Measurements from ENCODE around the gene CCDC102A.
"Not testable (repeated sequence)": the region's sequence is repeated elsewhere in the genome, so short reads cannot be mapped to it uniquely, and the experiment has no call there.

The CCDC102A gene

GRCh38 chr16:57564571-57565270, 28.4 kb upstream of the CCDC102A start:
- no peak for FAIRE-seq

GRCh38 chr16:57563761-57564160, 27.4 kb upstream of the CCDC102A start:
- FAIRE-seq = no peak

- no peak for FAIRE-seq
Measured at GRCh38 chr16:57563487-57563750, 27.0 kb upstream of the CCDC102A start.

GRCh38 chr16:57562669-57563486, 26.5 kb upstream of the CCDC102A start:
- FAIRE-seq = no peak

- no peak for FAIRE-seq
Measured at GRCh38 chr16:57562066-57562465, 25.7 kb upstream of the CCDC102A start.

- no peak for FAIRE-seq
Measured at GRCh38 chr16:57559072-57559790, 22.9 kb upstream of the CCDC102A start.

- no peak for FAIRE-seq
Measured at GRCh38 chr16:57556941-57557541, 20.7 kb upstream of the CCDC102A start.

GRCh38 chr16:57555831-57556230, 19.5 kb upstream of the CCDC102A start:
- no peak for FAIRE-seq

GRCh38 chr16:57551057-57551456, 14.7 kb upstream of the CCDC102A start:
- no peak for FAIRE-seq

- no peak for FAIRE-seq
Measured at GRCh38 chr16:57549730-57550129, 13.4 kb upstream of the CCDC102A start.

- no peak for FAIRE-seq
Measured at GRCh38 chr16:57548408-57548807, 12.0 kb upstream of the CCDC102A start.

- not testable (repeated sequence) for FAIRE-seq
Measured at GRCh38 chr16:57547524-57547923, 11.2 kb upstream of the CCDC102A start.

- no peak for FAIRE-seq
Measured at GRCh38 chr16:57544124-57544653, 7.8 kb upstream of the CCDC102A start.

- no peak for FAIRE-seq
Measured at GRCh38 chr16:57541754-57542435, 5.5 kb upstream of the CCDC102A start.

GRCh38 chr16:57540906-57541753, 4.8 kb upstream of the CCDC102A start:
- FAIRE-seq = no peak

- no peak for FAIRE-seq
Measured at GRCh38 chr16:57540387-57540786, 4.0 kb upstream of the CCDC102A start.

GRCh38 chr16:57539072-57539796, 2.9 kb upstream of the CCDC102A start:
- FAIRE-seq = no peak

GRCh38 chr16:57538235-57538721, 1.9 kb upstream of the CCDC102A start:
- FAIRE-seq = no peak

GRCh38 chr16:57537581-57538234, 1.3 kb upstream of the CCDC102A start:
- FAIRE-seq = no peak

- FAIRE-seq = no peak
Measured at GRCh38 chr16:57537194-57537505, 779 bp upstream of the CCDC102A start.
